Adipose tissue (tissue), 3 donors: ENCODE results near the gene KDM4B. TPM values are rescaled to one million over a fixed set of nuclear protein-coding genes. Genes with fewer than 3 reads are reported as not detected.

ENCODE experiments used
- H3K27ac ChIP-seq: one replicate; pipeline ENCODE4 v1.5.1; 2013; ENCODE audit warnings: low read depth, low read length
- WGBS, 3 donors: extraction: QIAGEN DNeasy Blood & Tissue Kit; methylation state at CpG; one replicate each; pipeline ENCODE4 v1.1.7; 2013; 5-methylcytosine and 5-hydroxymethylcytosine counted together
- polyA plus RNA-seq, 3 donors: library from polyadenylated mRNA; stranded (reverse); fragments of 200-250 nt; gene quantifications; one replicate each; pipeline ENCODE4 v1.2.3, GENCODE V29; 2013
- donor health status: healthy with polysubstance abuse.
- donor health status: Bipolar disorder and iron deficiency.
- donor health status: healthy.

The KDM4B gene
- polyA plus RNA-seq, 3 donors: 8.6 to 17.5 (median 16.1) TPM

- WGBS, 3 donors: 22 to 63% (median 56%) methylated on average over 9 of the region's 9 CpGs
- no peak overlapping the region for H3K27ac ChIP-seq
Measured at GRCh38 chr19:5128936-5129389, 160.1 kb downstream of the KDM4B start.

GRCh38 chr19:5129691-5130090 is 160.8 kb downstream of the KDM4B start:
- H3K27ac ChIP-seq: no peak overlapping the region

DNA sequence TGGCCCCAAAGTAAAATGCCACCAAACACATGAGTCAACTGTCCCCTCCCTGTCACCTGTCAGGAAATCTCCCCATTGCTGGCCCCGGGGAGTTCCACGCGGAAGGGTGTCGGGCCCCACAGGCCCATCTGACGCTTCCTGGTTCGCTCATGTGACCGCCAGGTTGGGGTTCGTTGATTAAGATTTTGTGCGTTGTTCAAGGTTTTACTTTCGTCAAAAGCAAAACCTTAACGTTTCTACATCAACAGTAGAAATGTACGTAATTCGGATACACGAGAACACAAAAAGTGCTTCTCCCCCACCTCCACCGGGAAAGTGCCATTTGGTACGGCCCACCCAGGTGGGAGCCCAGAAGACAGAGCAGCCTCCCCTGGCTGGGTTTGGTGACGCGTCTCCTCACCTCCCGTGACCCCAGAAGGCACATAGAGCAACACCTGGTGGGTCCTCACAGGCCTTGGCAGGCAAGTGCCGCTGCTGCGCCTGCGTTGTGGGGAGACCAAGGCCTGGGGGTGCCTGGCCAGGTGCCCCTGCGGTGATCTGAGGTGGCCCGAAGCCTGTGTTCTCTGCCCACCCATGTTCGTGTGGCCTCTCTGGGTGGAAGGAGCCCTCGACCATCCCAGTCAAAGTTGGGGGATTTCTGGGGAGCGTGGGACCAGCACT is 161.6 kb downstream of the KDM4B start:
- no peak overlapping the region for H3K27ac ChIP-seq

More at GRCh38 chr19:5129691-5130090, 160.8 kb downstream of the KDM4B start:
- 88 to 94% (median 94%) methylated on average over 13 of the region's 13 CpGs for WGBS, 3 donors

GRCh38 chr19:5131031-5131505 is 162.2 kb downstream of the KDM4B start:
- 57 to 79% (median 67%) methylated on average over 16 to 21 of the region's 21 CpGs for WGBS, 3 donors
- H3K27ac ChIP-seq: no peak overlapping the region

More for the DNA sequence above, 161.6 kb downstream of the KDM4B start:
- 52 to 81% (median 70%) methylated on average over 27 of the region's 27 CpGs for WGBS, 3 donors

- WGBS, 3 donors: 76 to 89% (median 79%) methylated on average over 20 to 25 of the region's 25 CpGs
- H3K27ac ChIP-seq: no peak overlapping the region
Measured at GRCh38 chr19:5131506-5132205, 162.7 kb downstream of the KDM4B start.

DNA sequence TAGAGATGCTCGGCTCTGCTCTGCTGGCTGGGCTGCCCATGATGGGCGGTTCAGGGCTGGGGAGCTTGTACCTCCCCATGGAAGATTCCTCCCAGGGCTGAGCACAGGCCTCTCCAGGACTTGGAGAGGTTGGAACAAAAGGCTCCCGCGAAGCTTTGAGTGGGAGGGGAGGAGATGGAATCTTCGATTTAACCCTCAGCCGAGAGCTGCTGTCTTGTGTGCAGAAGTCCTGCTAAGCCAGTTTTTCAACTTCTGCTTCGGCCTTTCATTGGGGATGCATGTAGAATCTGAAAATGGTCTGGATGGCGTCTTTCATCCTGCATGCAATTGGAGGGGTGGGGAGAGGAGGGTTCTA is 163.3 kb downstream of the KDM4B start:
- WGBS, 3 donors: 41 to 83% (median 78%) methylated on average over 8 of the region's 8 CpGs
- no peak overlapping the region for H3K27ac ChIP-seq

DNA sequence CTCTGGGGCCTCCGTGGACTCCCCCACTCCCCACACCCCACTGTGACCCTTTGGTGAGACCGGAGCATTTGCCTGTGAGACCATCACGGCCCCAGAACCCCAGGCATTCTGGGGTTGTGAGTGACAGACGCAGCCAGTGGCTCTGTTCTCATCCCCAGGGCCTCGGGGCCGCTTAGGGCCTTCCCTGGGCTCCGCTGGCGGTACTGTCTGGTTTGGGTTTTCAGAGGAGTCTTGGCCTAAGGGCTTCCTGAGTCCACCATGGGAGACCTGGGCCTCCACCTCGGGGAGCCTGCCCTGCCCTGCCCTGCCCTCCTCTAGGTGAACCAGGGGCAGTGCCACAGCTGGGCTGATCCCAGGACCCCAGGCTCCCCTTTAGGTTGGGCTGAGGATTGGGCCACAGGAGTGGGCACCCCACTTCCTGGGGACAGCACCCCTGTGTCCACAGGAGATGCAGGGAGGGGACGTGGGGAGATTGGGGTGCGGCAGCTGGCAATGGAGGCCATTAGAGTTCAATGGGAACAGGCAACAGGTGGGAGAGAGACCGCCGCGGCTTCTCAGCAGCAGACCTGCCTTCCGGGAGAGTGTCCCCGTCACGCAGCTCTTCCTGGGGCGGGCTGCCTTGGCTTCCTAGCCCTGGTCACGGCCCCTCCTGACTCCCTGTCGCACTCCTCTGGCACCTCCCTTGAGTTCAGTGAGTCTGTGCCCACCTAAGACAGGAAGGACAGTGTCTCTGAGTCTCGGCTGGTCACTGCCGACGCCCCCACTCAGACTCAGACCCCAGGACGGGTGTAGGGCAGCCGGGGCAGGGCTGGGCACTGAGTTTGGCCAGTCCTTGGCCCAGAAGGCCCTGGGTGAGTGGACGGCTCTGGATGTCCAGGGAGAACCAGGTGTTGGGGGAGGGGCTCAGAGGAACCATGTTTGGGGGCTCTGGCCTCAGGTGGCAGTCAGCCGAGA is 164.1 kb downstream of the KDM4B start:
- no peak overlapping the region for H3K27ac ChIP-seq
- 91 to 95% (median 91%) methylated on average over 27 of the region's 27 CpGs for WGBS, 3 donors

- WGBS, 3 donors: 92 to 96% (median 95%) methylated on average over 30 of the region's 30 CpGs
- no peak overlapping the region for H3K27ac ChIP-seq
Measured at GRCh38 chr19:5133986-5134595, 165.2 kb downstream of the KDM4B start.

DNA sequence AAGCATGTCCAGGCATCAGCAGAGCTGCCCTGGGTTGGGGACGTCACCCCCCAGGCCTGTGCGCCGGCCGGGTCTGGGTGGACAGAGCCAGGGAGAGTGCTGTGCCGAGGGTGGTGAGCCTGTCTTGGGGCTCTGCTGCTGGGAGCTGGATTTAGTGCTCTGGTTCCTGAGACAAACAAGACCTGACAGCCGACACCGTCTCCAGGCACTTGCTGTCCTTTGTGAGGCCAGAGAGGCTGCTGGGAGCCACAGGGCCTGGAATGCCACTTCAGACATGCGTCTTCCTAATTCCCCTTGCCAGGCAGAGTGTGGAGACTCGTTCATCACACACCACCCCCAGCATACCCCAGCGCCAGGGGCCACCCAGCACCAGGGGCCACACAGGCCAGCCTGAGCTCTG is 165.8 kb downstream of the KDM4B start:
- no peak overlapping the region for H3K27ac ChIP-seq
- 90 to 95% (median 92%) methylated on average over 10 of the region's 10 CpGs for WGBS, 3 donors

- no peak overlapping the region for H3K27ac ChIP-seq
- WGBS, 3 donors: 78 to 85% (median 79%) methylated on average over 24 to 25 of the region's 25 CpGs
Measured at GRCh38 chr19:5136073-5136855, 167.4 kb downstream of the KDM4B start.

GRCh38 chr19:5137114-5137513 is 168.2 kb downstream of the KDM4B start:
- 86 to 92% (median 91%) methylated on average over 22 of the region's 22 CpGs for WGBS, 3 donors
- H3K27ac ChIP-seq: no peak overlapping the region

GRCh38 chr19:5137571-5138124 is 168.7 kb downstream of the KDM4B start:
- WGBS, 3 donors: 73 to 88% (median 88%) methylated on average over 29 of the region's 29 CpGs
- H3K27ac ChIP-seq: no peak overlapping the region

GRCh38 chr19:5138606-5139582 is 170.0 kb downstream of the KDM4B start:
- no peak overlapping the region for H3K27ac ChIP-seq
- WGBS, 3 donors: 61 to 83% (median 63%) methylated on average over 30 of the region's 30 CpGs

DNA sequence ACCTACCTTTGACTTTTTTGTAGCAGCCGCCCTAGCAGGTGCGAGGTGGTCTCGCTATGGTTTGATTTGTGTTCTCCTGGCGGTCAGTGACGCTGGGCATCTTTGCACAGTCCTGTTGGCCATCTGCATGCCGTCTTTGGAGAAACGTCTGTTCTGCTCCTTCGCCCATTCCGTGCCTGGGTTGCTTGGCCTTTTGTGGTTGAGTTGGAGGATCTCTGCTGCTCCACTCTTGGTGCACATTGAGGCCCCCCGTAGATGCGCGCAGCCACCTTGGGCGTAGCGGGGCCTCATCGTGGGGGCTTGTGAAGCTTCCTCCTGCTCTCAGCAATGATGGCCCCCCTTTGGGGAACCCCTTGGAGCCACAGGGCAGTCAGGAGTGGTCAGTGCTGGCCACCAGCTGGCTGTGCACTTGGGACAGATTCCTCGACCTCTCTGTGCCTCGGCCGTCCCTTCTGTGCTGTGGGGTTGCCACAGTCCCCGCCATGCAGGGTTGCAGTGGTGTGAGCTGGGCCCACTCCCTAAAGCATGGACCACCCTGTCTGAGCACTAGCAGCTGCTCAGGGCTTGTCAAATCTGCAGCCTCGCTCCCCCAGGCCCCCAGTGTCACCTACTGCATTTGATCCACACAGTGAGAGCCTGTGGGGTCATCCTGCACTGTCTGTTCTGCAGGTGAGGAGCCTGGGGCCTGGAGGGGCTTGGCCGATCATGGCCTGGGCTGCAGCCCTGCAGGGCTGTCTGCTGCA is 170.8 kb downstream of the KDM4B start:
- no peak overlapping the region for H3K27ac ChIP-seq
- 77 to 88% (median 79%) methylated on average over 20 to 21 of the region's 21 CpGs for WGBS, 3 donors

DNA sequence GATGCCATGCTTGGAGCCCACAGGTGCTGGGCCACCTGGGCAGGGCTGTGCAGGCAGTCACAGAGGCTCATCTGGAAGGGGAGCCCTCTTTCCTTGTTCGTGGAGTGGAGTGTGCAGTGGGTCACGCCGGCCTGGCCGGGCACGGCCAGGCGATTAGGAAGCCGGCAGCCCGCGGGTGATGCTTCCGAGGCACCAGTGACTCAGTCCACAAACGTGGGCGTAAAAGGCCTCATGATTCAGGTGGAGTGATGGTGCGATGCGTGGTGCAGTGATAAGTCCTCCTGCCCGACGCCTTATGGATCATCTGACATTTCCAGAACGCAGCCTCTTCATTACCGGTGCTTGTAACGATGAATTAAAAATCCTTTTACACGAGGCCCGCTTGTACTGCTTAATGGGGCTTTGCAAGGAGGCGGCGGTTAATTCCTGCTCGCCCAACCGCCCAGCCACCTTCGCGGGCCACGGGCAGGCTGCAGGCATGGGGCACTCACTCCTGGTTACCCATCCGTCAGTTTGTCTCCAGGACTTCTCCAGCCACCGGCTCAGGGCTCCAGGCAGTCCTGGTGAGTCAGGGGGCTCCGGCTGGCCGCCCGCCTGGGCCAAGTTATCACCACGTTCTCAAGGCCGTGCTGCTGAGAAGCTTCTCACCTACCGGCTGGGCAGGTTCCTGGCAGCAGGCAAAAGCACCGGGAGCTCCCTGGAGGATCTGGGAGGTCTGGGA is 172.4 kb downstream of the KDM4B start:
- no peak overlapping the region for H3K27ac ChIP-seq
- WGBS, 3 donors: 65 to 94% (median 91%) methylated on average over 37 of the region's 37 CpGs
